H1 (cell line): Measurements from ENCODE around the gene SLX4IP. TPM values are rescaled to one million over a fixed set of nuclear protein-coding genes. Genes with fewer than 3 reads are reported as not detected.

Experiments used
- CTCF ChIA-PET: fragments of 300-600 bp; sonication (Branson Sonifier 250); formaldehyde crosslinking; loops from one replicate; lab custom pipeline; 2021; ENCODE audit not compliant: partially characterized antibody; lab: Charles Lee
- POLR2A ChIA-PET: fragments of 300-600 bp; sonication (Branson Sonifier 250); formaldehyde crosslinking; loops from one replicate; lab custom pipeline; 2021; ENCODE audit warnings: inconsistent platforms; ENCODE audit not compliant: partially characterized antibody; lab: Charles Lee
- DNase-seq, 2 experiments: peaks; one replicate each; pipeline versions ENCODE4 v3.0.0 to v3.0.0-alpha.2; 2010 to 2022; ENCODE audit warnings: low spot score in 2 of 2, low read depth in 1 of 2, mixed read lengths in 1 of 2
- FAIRE-seq: peaks from 2 replicates; lab custom pipeline; 2011; peaks lifted over from hg19 to GRCh38; lab: Jason Lieb, UNC
- H2AFZ ChIP-seq: 2 replicates; pipeline ENCODE4 v1.8.1; 2012; ENCODE audit warnings: low read length, inconsistent platforms
- H2AK5ac ChIP-seq: 2 replicates; pipeline ENCODE4 v1.6.1; 2013; ENCODE audit warnings: low read depth, low read length
- H2BK120ac ChIP-seq: replicated peaks from 2 replicates; pipeline ENCODE3; 2013; ENCODE audit warnings: low read depth, low read length, inconsistent platforms
- H2BK12ac ChIP-seq: 2 replicates; pipeline ENCODE4 v1.6.1; 2013; ENCODE audit warnings: low read depth, low read length
- H2BK15ac ChIP-seq: 2 replicates; pipeline ENCODE4 v1.6.1; 2013; ENCODE audit warnings: low read length
- H2BK20ac ChIP-seq: 2 replicates; pipeline ENCODE4 v1.6.1; 2013; ENCODE audit warnings: low read length
- H2BK5ac ChIP-seq: 2 replicates; pipeline ENCODE4 v1.6.1; 2013; ENCODE audit warnings: low read depth, low read length
- H3K14ac ChIP-seq: 2 replicates; pipeline ENCODE4 v1.6.1; 2013; ENCODE audit warnings: inconsistent platforms; ENCODE audit not compliant: insufficient read length
- H3K18ac ChIP-seq: 2 replicates; pipeline ENCODE4 v1.6.1; 2013; ENCODE audit warnings: low read length; ENCODE audit errors: extremely low read depth
- H3K23ac ChIP-seq: 2 replicates; pipeline ENCODE4 v1.6.1; 2013; ENCODE audit warnings: inconsistent platforms; ENCODE audit not compliant: insufficient read length
- H3K23me2 ChIP-seq: 2 replicates; pipeline ENCODE4 v1.6.1; 2013; ENCODE audit warnings: low read depth, low read length
- H3K27ac ChIP-seq: 2 replicates; pipeline ENCODE4 v1.6.1; 2011; ENCODE audit warnings: low read depth, low read length, inconsistent platforms
- H3K27me3 ChIP-seq, 4 experiments: replicated peaks in 1 of 4; 1 replicate in 1 of 4; 2 replicates in 3 of 4; pipeline versions ENCODE4 v1.6.1 to v1.8.1; 2011 to 2013; ENCODE audit warnings: low read length in 3 of 4, mild to moderate bottlenecking in 3 of 4, inconsistent platforms in 2 of 4, mixed read lengths in 2 of 4, moderate library complexity in 1 of 4; ENCODE audit not compliant: control insufficient read depth in 3 of 4, insufficient read depth in 3 of 4; ENCODE audit errors: extremely low read depth in 1 of 4
- H3K36me3 ChIP-seq, 4 experiments: 2 replicates each; pipeline versions ENCODE4 v1.6.1 to v1.8.1; 2011 to 2013; ENCODE audit warnings: mild to moderate bottlenecking in 4 of 4, low read length in 3 of 4, moderate library complexity in 2 of 4, control low read depth in 1 of 4, inconsistent platforms in 1 of 4; ENCODE audit not compliant: insufficient read depth in 4 of 4, control insufficient read depth in 2 of 4
- H3K4ac ChIP-seq: replicated peaks from 2 replicates; pipeline ENCODE3; 2013; ENCODE audit warnings: low read length, low read depth, mixed read lengths, inconsistent platforms; ENCODE audit not compliant: insufficient read length
- H3K4me1 ChIP-seq, 4 experiments: replicated peaks in 1 of 4; 1 replicate in 1 of 4; 2 replicates in 3 of 4; pipeline versions ENCODE4 v1.6.1 to v1.8.1; 2011 to 2013; ENCODE audit warnings: low read length in 3 of 4, inconsistent platforms in 2 of 4, mixed read lengths in 1 of 4; ENCODE audit not compliant: insufficient read depth in 4 of 4, control insufficient read depth in 3 of 4
- H3K4me2 ChIP-seq, 2 experiments: 2 replicates each; pipeline versions ENCODE4 v1.6.1 to v1.8.1; 2011 to 2013; ENCODE audit warnings: low read depth in 2 of 2, low read length in 2 of 2, control low read depth in 1 of 2, inconsistent platforms in 1 of 2, mild to moderate bottlenecking in 1 of 2; ENCODE audit not compliant: insufficient read depth in 1 of 2
- H3K4me3 ChIP-seq, 4 experiments: fragments of 200-600, 300-600 bp in 1 of 4; sonication (generic), shearing (Covaris generic), sonication (Bioruptor Twin) in 1 of 4; 2 replicates each; pipeline versions ENCODE4 v1.5.1 to v1.8.1; 2011 to 2016; ENCODE audit warnings: low read length in 4 of 4, low read depth in 3 of 4, control low read depth in 2 of 4, inconsistent platforms in 2 of 4, mild to moderate bottlenecking in 2 of 4, mixed read lengths in 1 of 4, moderate library complexity in 1 of 4; ENCODE audit not compliant: insufficient read depth in 2 of 4; ENCODE audit errors: extremely low read depth in 1 of 4
- H3K56ac ChIP-seq: replicated peaks from 2 replicates; pipeline ENCODE3; 2013; ENCODE audit warnings: low read depth, mild to moderate bottlenecking, mixed read lengths, low read length, inconsistent platforms; ENCODE audit not compliant: insufficient read length
- H3K79me1 ChIP-seq: 2 replicates; pipeline ENCODE4 v1.6.1; 2013; ENCODE audit warnings: low read depth, low read length, control low read depth
- H3K79me2 ChIP-seq, 2 experiments: 2 replicates each; pipeline versions ENCODE4 v1.6.1 to v1.8.1; 2012 to 2013; ENCODE audit warnings: low read length in 2 of 2, mild to moderate bottlenecking in 2 of 2, inconsistent platforms in 1 of 2; ENCODE audit not compliant: insufficient read depth in 2 of 2, control insufficient read depth in 1 of 2
- H3K9ac ChIP-seq, 4 experiments: replicated peaks in 1 of 4; 1 replicate in 1 of 4; 2 replicates in 3 of 4; pipeline versions ENCODE4 v1.6.1 to v1.8.1; 2011 to 2013; ENCODE audit warnings: low read depth in 3 of 4, low read length in 3 of 4, control low read depth in 2 of 4, mild to moderate bottlenecking in 2 of 4, moderate library complexity in 2 of 4, inconsistent platforms in 1 of 4; ENCODE audit errors: extremely low read depth in 1 of 4
- H3K9me3 ChIP-seq, 2 experiments: 2 replicates each; pipeline versions ENCODE4 v1.6.1 to v1.8.1; 2012 to 2013; ENCODE audit warnings: mild to moderate bottlenecking in 2 of 2, moderate library complexity in 2 of 2, control low read depth in 1 of 2, inconsistent platforms in 1 of 2, low read depth in 1 of 2, low read length in 1 of 2, mixed read lengths in 1 of 2; ENCODE audit not compliant: insufficient read depth in 2 of 2
- H4K20me1 ChIP-seq, 2 experiments: replicated peaks in 1 of 2; 2 replicates each; pipeline versions ENCODE3 to v1.8.1; 2011 to 2013; ENCODE audit warnings: inconsistent platforms in 2 of 2, low read length in 2 of 2, mild to moderate bottlenecking in 1 of 2; ENCODE audit not compliant: insufficient read depth in 2 of 2, control insufficient read depth in 1 of 2
- H4K5ac ChIP-seq: 2 replicates; pipeline ENCODE4 v1.6.1; 2013; ENCODE audit warnings: low read length, low read depth, mixed read lengths, inconsistent platforms; ENCODE audit not compliant: insufficient read length
- H4K8ac ChIP-seq: 2 replicates; pipeline ENCODE4 v1.8.0; 2013; ENCODE audit warnings: mild to moderate bottlenecking, moderate library complexity, low read length, inconsistent platforms; ENCODE audit not compliant: insufficient read depth; ENCODE audit errors: extremely low read depth
- H4K91ac ChIP-seq: replicated peaks from 2 replicates; pipeline ENCODE3; 2013; ENCODE audit warnings: low read length, mixed read lengths, inconsistent platforms; ENCODE audit not compliant: insufficient read length
- BRCA1 ChIP-seq: IDR thresholded peaks from 2 replicates; pipeline ENCODE4 v1.6.1; 2012; ENCODE audit warnings: low read depth, low read length, improper control_type of control experiment
- CEBPB ChIP-seq: IDR thresholded peaks from 2 replicates; pipeline ENCODE4 v1.6.1; 2012; ENCODE audit warnings: low read depth, low read length
- CREB1 ChIP-seq: IDR thresholded peaks from 2 replicates; pipeline ENCODE4 v1.6.1; 2012; ENCODE audit warnings: inconsistent platforms
- EZH2 ChIP-seq: fragments of 200-600 bp; sonication (generic); IDR thresholded peaks from 2 replicates; pipeline ENCODE4 v1.7.1; 2012; ENCODE audit warnings: low read depth, mild to moderate bottlenecking, moderate library complexity, low read length, inconsistent platforms; ENCODE audit not compliant: severe bottlenecking
- GTF2F1 ChIP-seq: IDR thresholded peaks from 2 replicates; pipeline ENCODE4 v1.6.1; 2012; ENCODE audit warnings: low read depth, low read length, improper control_type of control experiment, borderline replicate concordance
- KDM1A ChIP-seq: fragments of 200-600, 300-600 bp; sonication (generic); IDR thresholded peaks from 2 replicates; pipeline ENCODE4 v1.7.1; 2016; ENCODE audit warnings: mild to moderate bottlenecking, low read length, borderline replicate concordance
- NANOG ChIP-seq: IDR thresholded peaks from 2 replicates; pipeline ENCODE4 v1.6.1; 2011; ENCODE audit warnings: low read length, low read depth, mild to moderate bottlenecking, inconsistent platforms; ENCODE audit not compliant: insufficient read depth, poor library complexity, severe bottlenecking
- TEAD4 ChIP-seq: IDR thresholded peaks from 2 replicates; pipeline ENCODE4 v1.6.1; 2012; ENCODE audit warnings: low read depth, low read length, inconsistent platforms, mixed read lengths
- WGBS, 2 experiments: shearing (Covaris generic) in 1 of 2; methylation state at CpG; one replicate each; pipeline versions ENCODE4 v1.1.6 to v1.1.7; 2013 to 2015; ENCODE audit warnings: low lambda C conversion rate in 2 of 2, mixed read lengths in 2 of 2, inconsistent platforms in 1 of 2, low coverage in 1 of 2, missing lambda C conversion rate in 1 of 2; ENCODE audit not compliant: insufficient replicate concordance in 2 of 2, insufficient coverage in 1 of 2, insufficient read length in 1 of 2; ENCODE audit errors: extremely low coverage in 1 of 2, missing lambda C conversion rate in 1 of 2; 5-methylcytosine and 5-hydroxymethylcytosine counted together
- polyA plus RNA-seq, 7 experiments: library from polyadenylated mRNA; depleted of rRNA in 3 of 7; stranded (reverse) in 5 of 7; unstranded in 2 of 7; fragments of >200 nt in 5 of 7; fragments of 200-250 nt in 2 of 7; gene quantifications; 1 replicate in 5 of 7; 2 replicates in 1 of 7; 4 replicates in 1 of 7; pipeline versions ENCODE4 v1.2.1 to v1.2.3, GENCODE V29; 2011 to 2013; ENCODE audit warnings: missing spikeins in 2 of 7, mixed read lengths in 2 of 7
- total RNA-seq: library from RNA; stranded (reverse); fragmentation: NEBNext Ultra II Directional; extraction: Animal tissue kit (Norgen Biotek cat#: 25700); gene quantifications from 2 replicates; pipeline ENCODE4 v1.2.1, GENCODE V29; 2021
- TF ChIP-seq, protein P1 (sequence below): IDR thresholded peaks from 2 replicates; pipeline ENCODE4 v1.6.1; 2012; ENCODE audit warnings: inconsistent platforms

The SLX4IP gene
- total and polyA plus RNA-seq, 2 of the 8 experiments (the other 6 are each of a cell fraction or from before 2014, with no cell fraction given): 2.4 to 8.7 TPM

DNA sequence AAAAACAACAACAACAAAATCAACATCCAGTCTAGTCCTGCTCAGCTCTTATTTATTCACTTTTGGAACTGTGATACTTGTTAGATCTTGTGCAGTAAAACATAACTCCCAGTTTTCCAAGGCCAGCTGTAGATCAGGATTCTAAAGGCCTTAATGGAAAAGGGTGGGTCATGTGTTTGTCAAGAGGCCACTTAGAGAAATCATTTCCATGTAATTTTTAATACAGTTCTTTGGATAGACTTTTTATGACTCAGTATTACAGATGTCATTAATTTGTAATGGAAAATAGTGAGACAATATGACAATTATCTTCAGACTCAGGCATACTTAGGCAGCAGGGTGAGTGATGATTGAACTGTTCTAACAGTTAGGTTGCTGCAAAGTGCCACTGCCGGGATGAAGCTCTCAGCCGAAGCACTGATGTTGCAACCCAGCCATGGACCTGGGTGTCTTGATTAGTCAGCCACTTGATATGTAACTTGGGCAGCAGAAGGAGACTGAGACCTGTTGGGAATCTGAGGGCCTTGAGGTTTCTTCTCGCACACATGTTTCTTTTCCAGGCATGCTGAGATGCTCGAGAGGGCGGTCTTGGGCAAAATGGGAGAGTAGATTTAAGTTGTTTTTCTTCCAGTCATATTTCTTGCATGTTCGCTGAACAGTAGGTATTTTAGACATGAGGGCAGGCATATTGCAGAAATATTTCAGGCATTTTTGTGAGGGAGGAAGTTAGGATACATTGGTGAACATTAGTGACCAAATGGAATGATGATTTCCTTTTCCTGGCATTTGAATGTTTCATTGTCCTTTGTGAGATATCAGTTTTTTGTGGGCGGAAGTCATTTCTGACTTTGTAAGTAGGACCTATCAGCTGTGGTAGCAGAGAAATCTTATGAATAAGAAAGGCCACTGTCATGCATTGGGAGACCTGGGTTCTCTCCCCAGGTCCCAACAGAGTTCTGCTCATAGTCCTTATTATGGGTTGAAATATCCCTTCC lies 52.3 kb downstream of the SLX4IP start:
- Histone ChIP-seq H3K23ac (no peak overlapping the region), H3K36me3 (no peaks in the 10 kb centered on the region), H3K9me3 (no peaks in the 10 kb centered on the region), H3K27ac (no peak overlapping the region), H2BK15ac (no peak overlapping the region), H2BK12ac (no peak overlapping the region), H4K5ac (no peak overlapping the region), H3K79me1 (no peaks in the 10 kb centered on the region), H4K8ac (no peak overlapping the region), H3K18ac (no peak overlapping the region), H2BK5ac (no peak overlapping the region), H3K4me1 (peaks cover 0 to 23% (median 4%) of the 10 kb centered on the region in 4 experiments; a peak in 6 of 7 replicates), H3K14ac (no peak overlapping the region), H3K9ac (no peak overlapping the region), H2AFZ (no peak overlapping the region), H3K4ac (no peak overlapping the region), H4K20me1 (no peaks in the 10 kb centered on the region), H2AK5ac (no peak overlapping the region), H3K23me2 (no peaks in the 10 kb centered on the region), H3K56ac (no peak overlapping the region), H3K4me2 (no peak overlapping the region), H4K91ac (no peak overlapping the region), H2BK120ac (no peak overlapping the region), H3K4me3 (no peak overlapping the region), H3K79me2 (no peaks in the 10 kb centered on the region; a peak in 1 of 4 replicates), H3K27me3 (no peaks in the 10 kb centered on the region), H2BK20ac (no peak overlapping the region)
- FAIRE-seq (no peak), DNase-seq (no peak)
- ChIA-PET POLR2A (interaction anchor here (1.0 kb wide), 1 partner anchor 184 kb away, joined by 3 read pairs; no protein-coding TSS in a partner anchor), CTCF (interaction anchor here (1.3 to 2.0 kb wide), 3 partner anchors 9 to 13 kb away, joined by 3 to 11 read pairs (median 3); no protein-coding TSS in a partner anchor)
- 88% methylated on average over 7 of the region's 7 CpGs; no CpG with 5 or more reads in 1 of the 2 experiments for WGBS, 2 experiments
- TF ChIP-seq, protein P1, sequence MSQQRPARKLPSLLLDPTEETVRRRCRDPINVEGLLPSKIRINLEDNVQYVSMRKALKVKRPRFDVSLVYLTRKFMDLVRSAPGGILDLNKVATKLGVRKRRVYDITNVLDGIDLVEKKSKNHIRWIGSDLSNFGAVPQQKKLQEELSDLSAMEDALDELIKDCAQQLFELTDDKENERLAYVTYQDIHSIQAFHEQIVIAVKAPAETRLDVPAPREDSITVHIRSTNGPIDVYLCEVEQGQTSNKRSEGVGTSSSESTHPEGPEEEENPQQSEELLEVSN: no peak
- TF ChIP-seq NANOG: no peak
- no peak for TF ChIP-seq TEAD4
- no peak for TF ChIP-seq BRCA1
- TF ChIP-seq CEBPB: no peak
- no peak for TF ChIP-seq EZH2
- TF ChIP-seq GTF2F1: no peak
- TF ChIP-seq CREB1: no peak
- no peak for TF ChIP-seq KDM1A
